HCT116 (cell line): ENCODE measurements around the gene BTF3L4.

ENCODE experiments used
- CTCF ChIP-seq, 3 experiments: fragments of 200-600 bp in 1 of 3; sonication (generic) in 1 of 3; IDR thresholded peaks in 2 of 3; conservative IDR thresholded peaks in 1 of 3; 2 replicates each; pipeline ENCODE4 v1.5.1; 2012 to 2017; ENCODE audit warnings: low read depth in 2 of 3, low read length in 2 of 3, antibody characterized with exemption in 1 of 3, borderline replicate concordance in 1 of 3, control low read depth in 1 of 3, mild to moderate bottlenecking in 1 of 3, mixed read lengths in 1 of 3, mixed run types in 1 of 3, moderate library complexity in 1 of 3; ENCODE audit not compliant: insufficient read depth in 1 of 3
- EZH2 ChIP-seq: fragments of 200-600 bp; sonication (generic); IDR thresholded peaks from 2 replicates; pipeline ENCODE4 v1.6.1; 2017; ENCODE audit warnings: antibody characterized with exemption, mixed run types
- EZH2phosphoT487 ChIP-seq: fragments of 200-600 bp; IDR thresholded peaks from 2 replicates; pipeline ENCODE4 v1.6.1; 2018; ENCODE audit warnings: antibody characterized with exemption, borderline replicate concordance
- JUND ChIP-seq: IDR thresholded peaks from 2 replicates; pipeline ENCODE4 v1.6.1; 2012
- POLR2A ChIP-seq: IDR thresholded peaks from 2 replicates; pipeline ENCODE4 v1.7.0; 2011; ENCODE audit warnings: borderline replicate concordance; ENCODE audit not compliant: insufficient read depth, insufficient read length; ENCODE audit errors: extremely low read depth
- SIN3A ChIP-seq: IDR thresholded peaks from 2 replicates; pipeline ENCODE4 v1.6.1; 2012; ENCODE audit warnings: low read depth
- YY1 ChIP-seq: IDR thresholded peaks from 2 replicates; pipeline ENCODE4 v1.6.1; 2011; ENCODE audit warnings: low read length, low read depth, moderate library complexity, mild to moderate bottlenecking; ENCODE audit not compliant: insufficient replicate concordance; ENCODE audit errors: extremely low read depth
- ZBTB33 ChIP-seq: IDR thresholded peaks from 2 replicates; pipeline ENCODE4 v1.6.1; 2011; ENCODE audit warnings: mild to moderate bottlenecking, low read length, moderate library complexity; ENCODE audit not compliant: insufficient replicate concordance; ENCODE audit errors: extremely low read depth

GRCh38 chr1:52063192-52063591 lies 7.1 kb downstream of the BTF3L4 start:
- TF ChIP-seq CTCF (IDR thresholded peaks at IDR 0.05 in 2 of 3, conservative IDR thresholded peaks at IDR 0.05 in 1 of 3; ENCODE audit: borderline replicate concordance in 1 of 3, insufficient read depth in 1 of 3, low read depth in 2 of 3, low read length in 2 of 3) (no peak), POLR2A (no peak), SIN3A (no peak), EZH2 (no peak), ZBTB33 (no peak), YY1 (no peak), JUND (no peak), EZH2phosphoT487 (no peak)
